Uterus (tissue), 2 donors: ENCODE results near the gene EAF1.

Source experiments
- POLR2A ChIP-seq, 2 donors: fragments of 450-650 bp; IDR thresholded peaks; one replicate each; pipeline ENCODE4 v1.6.1; 2016; ENCODE audit warnings: antibody characterized with exemption in 2 of 2, mild to moderate bottlenecking in 1 of 2, moderate library complexity in 1 of 2
- TF ChIP-seq, protein P1 (sequence below), 4 experiments: fragments of 200-600 bp in 2 of 4; fragments of 450-650 bp in 2 of 4; sonication (generic) in 2 of 4; IDR thresholded peaks; one replicate each; pipeline ENCODE4 v1.5.1; 2016 to 2019; ENCODE audit warnings: antibody characterized with exemption in 4 of 4, mild to moderate bottlenecking in 2 of 4, moderate library complexity in 1 of 4

DNA sequence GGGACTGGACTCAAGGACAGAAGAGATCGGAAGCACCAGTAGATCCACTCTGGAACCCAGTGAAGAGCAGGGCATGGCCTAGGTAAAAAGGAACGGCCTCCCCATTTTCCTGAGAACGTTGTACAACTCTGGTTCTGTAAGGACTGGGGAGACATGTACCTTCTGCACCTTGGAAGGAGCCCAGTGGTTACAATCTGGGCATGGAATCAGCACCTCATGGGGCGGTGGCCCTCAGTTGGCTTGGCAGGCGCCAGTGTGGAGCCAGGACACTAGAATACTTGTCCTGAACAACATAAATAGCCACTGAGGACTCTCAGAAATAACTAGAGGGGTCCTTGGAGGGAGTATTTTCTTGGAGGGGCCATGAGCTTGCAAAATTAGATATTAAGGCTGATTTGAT is 25.6 kb downstream of the EAF1 start:
- TF ChIP-seq, protein P1, sequence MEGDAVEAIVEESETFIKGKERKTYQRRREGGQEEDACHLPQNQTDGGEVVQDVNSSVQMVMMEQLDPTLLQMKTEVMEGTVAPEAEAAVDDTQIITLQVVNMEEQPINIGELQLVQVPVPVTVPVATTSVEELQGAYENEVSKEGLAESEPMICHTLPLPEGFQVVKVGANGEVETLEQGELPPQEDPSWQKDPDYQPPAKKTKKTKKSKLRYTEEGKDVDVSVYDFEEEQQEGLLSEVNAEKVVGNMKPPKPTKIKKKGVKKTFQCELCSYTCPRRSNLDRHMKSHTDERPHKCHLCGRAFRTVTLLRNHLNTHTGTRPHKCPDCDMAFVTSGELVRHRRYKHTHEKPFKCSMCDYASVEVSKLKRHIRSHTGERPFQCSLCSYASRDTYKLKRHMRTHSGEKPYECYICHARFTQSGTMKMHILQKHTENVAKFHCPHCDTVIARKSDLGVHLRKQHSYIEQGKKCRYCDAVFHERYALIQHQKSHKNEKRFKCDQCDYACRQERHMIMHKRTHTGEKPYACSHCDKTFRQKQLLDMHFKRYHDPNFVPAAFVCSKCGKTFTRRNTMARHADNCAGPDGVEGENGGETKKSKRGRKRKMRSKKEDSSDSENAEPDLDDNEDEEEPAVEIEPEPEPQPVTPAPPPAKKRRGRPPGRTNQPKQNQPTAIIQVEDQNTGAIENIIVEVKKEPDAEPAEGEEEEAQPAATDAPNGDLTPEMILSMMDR (IDR thresholded peaks at IDR 0.05) = no peak
- no peak for TF ChIP-seq POLR2A (IDR thresholded peaks at IDR 0.05)
